H1 (cell line): Measurements from ENCODE around the gene ZNF691. TPM values are rescaled to one million over a fixed set of nuclear protein-coding genes. Genes with fewer than 3 reads are reported as not detected.
A peak's percentile ranks its signal among the peaks of the same experiment; 100 is the strongest.

ENCODE experiments used
- CTCF ChIA-PET: fragments of 300-600 bp; sonication (Branson Sonifier 250); formaldehyde crosslinking; loops from one replicate; lab custom pipeline; 2021; ENCODE audit not compliant: partially characterized antibody; lab: Charles Lee
- POLR2A ChIA-PET: fragments of 300-600 bp; sonication (Branson Sonifier 250); formaldehyde crosslinking; loops from one replicate; lab custom pipeline; 2021; ENCODE audit warnings: inconsistent platforms; ENCODE audit not compliant: partially characterized antibody; lab: Charles Lee
- DNase-seq, 2 experiments: peaks; one replicate each; pipeline versions ENCODE4 v3.0.0 to v3.0.0-alpha.2; 2010 to 2022; ENCODE audit warnings: low spot score in 2 of 2, low read depth in 1 of 2, mixed read lengths in 1 of 2
- FAIRE-seq: peaks from 2 replicates; lab custom pipeline; 2011; peaks lifted over from hg19 to GRCh38; lab: Jason Lieb, UNC
- H2AFZ ChIP-seq: 2 replicates; pipeline ENCODE4 v1.8.1; 2012; ENCODE audit warnings: low read length, inconsistent platforms
- H2AK5ac ChIP-seq: 2 replicates; pipeline ENCODE4 v1.6.1; 2013; ENCODE audit warnings: low read depth, low read length
- H2BK120ac ChIP-seq: replicated peaks from 2 replicates; pipeline ENCODE3; 2013; ENCODE audit warnings: low read depth, low read length, inconsistent platforms
- H2BK12ac ChIP-seq: 2 replicates; pipeline ENCODE4 v1.6.1; 2013; ENCODE audit warnings: low read depth, low read length
- H2BK15ac ChIP-seq: 2 replicates; pipeline ENCODE4 v1.6.1; 2013; ENCODE audit warnings: low read length
- H2BK20ac ChIP-seq: 2 replicates; pipeline ENCODE4 v1.6.1; 2013; ENCODE audit warnings: low read length
- H2BK5ac ChIP-seq: 2 replicates; pipeline ENCODE4 v1.6.1; 2013; ENCODE audit warnings: low read depth, low read length
- H3K14ac ChIP-seq: 2 replicates; pipeline ENCODE4 v1.6.1; 2013; ENCODE audit warnings: inconsistent platforms; ENCODE audit not compliant: insufficient read length
- H3K18ac ChIP-seq: 2 replicates; pipeline ENCODE4 v1.6.1; 2013; ENCODE audit warnings: low read length; ENCODE audit errors: extremely low read depth
- H3K23ac ChIP-seq: 2 replicates; pipeline ENCODE4 v1.6.1; 2013; ENCODE audit warnings: inconsistent platforms; ENCODE audit not compliant: insufficient read length
- H3K23me2 ChIP-seq: 2 replicates; pipeline ENCODE4 v1.6.1; 2013; ENCODE audit warnings: low read depth, low read length
- H3K27ac ChIP-seq: 2 replicates; pipeline ENCODE4 v1.6.1; 2011; ENCODE audit warnings: low read depth, low read length, inconsistent platforms
- H3K27me3 ChIP-seq, 4 experiments: replicated peaks in 1 of 4; 1 replicate in 1 of 4; 2 replicates in 3 of 4; pipeline versions ENCODE4 v1.6.1 to v1.8.1; 2011 to 2013; ENCODE audit warnings: low read length in 3 of 4, mild to moderate bottlenecking in 3 of 4, inconsistent platforms in 2 of 4, mixed read lengths in 2 of 4, moderate library complexity in 1 of 4; ENCODE audit not compliant: control insufficient read depth in 3 of 4, insufficient read depth in 3 of 4; ENCODE audit errors: extremely low read depth in 1 of 4
- H3K36me3 ChIP-seq, 4 experiments: 2 replicates each; pipeline versions ENCODE4 v1.6.1 to v1.8.1; 2011 to 2013; ENCODE audit warnings: mild to moderate bottlenecking in 4 of 4, low read length in 3 of 4, moderate library complexity in 2 of 4, control low read depth in 1 of 4, inconsistent platforms in 1 of 4; ENCODE audit not compliant: insufficient read depth in 4 of 4, control insufficient read depth in 2 of 4
- H3K4ac ChIP-seq: replicated peaks from 2 replicates; pipeline ENCODE3; 2013; ENCODE audit warnings: low read length, low read depth, mixed read lengths, inconsistent platforms; ENCODE audit not compliant: insufficient read length
- H3K4me1 ChIP-seq, 4 experiments: replicated peaks in 1 of 4; 1 replicate in 1 of 4; 2 replicates in 3 of 4; pipeline versions ENCODE4 v1.6.1 to v1.8.1; 2011 to 2013; ENCODE audit warnings: low read length in 3 of 4, inconsistent platforms in 2 of 4, mixed read lengths in 1 of 4; ENCODE audit not compliant: insufficient read depth in 4 of 4, control insufficient read depth in 3 of 4
- H3K4me2 ChIP-seq, 2 experiments: 2 replicates each; pipeline versions ENCODE4 v1.6.1 to v1.8.1; 2011 to 2013; ENCODE audit warnings: low read depth in 2 of 2, low read length in 2 of 2, control low read depth in 1 of 2, inconsistent platforms in 1 of 2, mild to moderate bottlenecking in 1 of 2; ENCODE audit not compliant: insufficient read depth in 1 of 2
- H3K4me3 ChIP-seq, 4 experiments: fragments of 200-600, 300-600 bp in 1 of 4; sonication (generic), shearing (Covaris generic), sonication (Bioruptor Twin) in 1 of 4; 2 replicates each; pipeline versions ENCODE4 v1.5.1 to v1.8.1; 2011 to 2016; ENCODE audit warnings: low read length in 4 of 4, low read depth in 3 of 4, control low read depth in 2 of 4, inconsistent platforms in 2 of 4, mild to moderate bottlenecking in 2 of 4, mixed read lengths in 1 of 4, moderate library complexity in 1 of 4; ENCODE audit not compliant: insufficient read depth in 2 of 4; ENCODE audit errors: extremely low read depth in 1 of 4
- H3K56ac ChIP-seq: replicated peaks from 2 replicates; pipeline ENCODE3; 2013; ENCODE audit warnings: low read depth, mild to moderate bottlenecking, mixed read lengths, low read length, inconsistent platforms; ENCODE audit not compliant: insufficient read length
- H3K79me1 ChIP-seq: 2 replicates; pipeline ENCODE4 v1.6.1; 2013; ENCODE audit warnings: low read depth, low read length, control low read depth
- H3K79me2 ChIP-seq, 2 experiments: 2 replicates each; pipeline versions ENCODE4 v1.6.1 to v1.8.1; 2012 to 2013; ENCODE audit warnings: low read length in 2 of 2, mild to moderate bottlenecking in 2 of 2, inconsistent platforms in 1 of 2; ENCODE audit not compliant: insufficient read depth in 2 of 2, control insufficient read depth in 1 of 2
- H3K9ac ChIP-seq, 4 experiments: replicated peaks in 1 of 4; 1 replicate in 1 of 4; 2 replicates in 3 of 4; pipeline versions ENCODE4 v1.6.1 to v1.8.1; 2011 to 2013; ENCODE audit warnings: low read depth in 3 of 4, low read length in 3 of 4, control low read depth in 2 of 4, mild to moderate bottlenecking in 2 of 4, moderate library complexity in 2 of 4, inconsistent platforms in 1 of 4; ENCODE audit errors: extremely low read depth in 1 of 4
- H3K9me3 ChIP-seq, 2 experiments: 2 replicates each; pipeline versions ENCODE4 v1.6.1 to v1.8.1; 2012 to 2013; ENCODE audit warnings: mild to moderate bottlenecking in 2 of 2, moderate library complexity in 2 of 2, control low read depth in 1 of 2, inconsistent platforms in 1 of 2, low read depth in 1 of 2, low read length in 1 of 2, mixed read lengths in 1 of 2; ENCODE audit not compliant: insufficient read depth in 2 of 2
- H4K20me1 ChIP-seq, 2 experiments: replicated peaks in 1 of 2; 2 replicates each; pipeline versions ENCODE3 to v1.8.1; 2011 to 2013; ENCODE audit warnings: inconsistent platforms in 2 of 2, low read length in 2 of 2, mild to moderate bottlenecking in 1 of 2; ENCODE audit not compliant: insufficient read depth in 2 of 2, control insufficient read depth in 1 of 2
- H4K5ac ChIP-seq: 2 replicates; pipeline ENCODE4 v1.6.1; 2013; ENCODE audit warnings: low read length, low read depth, mixed read lengths, inconsistent platforms; ENCODE audit not compliant: insufficient read length
- H4K8ac ChIP-seq: 2 replicates; pipeline ENCODE4 v1.8.0; 2013; ENCODE audit warnings: mild to moderate bottlenecking, moderate library complexity, low read length, inconsistent platforms; ENCODE audit not compliant: insufficient read depth; ENCODE audit errors: extremely low read depth
- H4K91ac ChIP-seq: replicated peaks from 2 replicates; pipeline ENCODE3; 2013; ENCODE audit warnings: low read length, mixed read lengths, inconsistent platforms; ENCODE audit not compliant: insufficient read length
- CBX5 ChIP-seq: fragments of 300-800, 300-1000 bp; sonication (generic); IDR thresholded peaks from 2 replicates; pipeline ENCODE4 v1.7.1; 2016; ENCODE audit warnings: antibody characterized with exemption, low read length, low read depth
- CHD2 ChIP-seq: IDR thresholded peaks from 2 replicates; pipeline ENCODE4 v1.6.1; 2012; ENCODE audit warnings: low read length, improper control_type of control experiment
- CTBP2 ChIP-seq: IDR thresholded peaks from 2 replicates; pipeline ENCODE4 v1.7.0; 2011; ENCODE audit warnings: borderline replicate concordance, mild to moderate bottlenecking, moderate library complexity, mixed read lengths, low read length; ENCODE audit not compliant: insufficient read depth, insufficient read length
- FOSL1 ChIP-seq: IDR thresholded peaks from 2 replicates; pipeline ENCODE4 v1.6.1; 2011; ENCODE audit warnings: mild to moderate bottlenecking, low read depth, low read length, moderate library complexity; ENCODE audit not compliant: insufficient read depth
- GABPA ChIP-seq: IDR thresholded peaks from 2 replicates; pipeline ENCODE4 v1.6.1; 2011; ENCODE audit warnings: mild to moderate bottlenecking, low read length, moderate library complexity, borderline replicate concordance; ENCODE audit not compliant: insufficient read depth
- HDAC2 ChIP-seq, 2 experiments: fragments of 300-600 bp in 1 of 2; sonication (generic) in 1 of 2; IDR thresholded peaks; 2 replicates each; pipeline ENCODE4 v1.6.1; 2011 to 2012; ENCODE audit warnings: low read depth in 2 of 2, low read length in 2 of 2, mild to moderate bottlenecking in 2 of 2, moderate library complexity in 2 of 2, borderline replicate concordance in 1 of 2, inconsistent platforms in 1 of 2
- JUND ChIP-seq: IDR thresholded peaks from 2 replicates; pipeline ENCODE4 v1.6.1; 2011; ENCODE audit warnings: mild to moderate bottlenecking, improper control_type of control experiment, low read length
- POU5F1 ChIP-seq: IDR thresholded peaks from 2 replicates; pipeline ENCODE4 v1.6.1; 2011; ENCODE audit warnings: low read depth, mild to moderate bottlenecking, low read length, moderate library complexity
- RBBP5 ChIP-seq: IDR thresholded peaks from 2 replicates; pipeline ENCODE4 v1.7.1; 2012; ENCODE audit warnings: low read depth, mild to moderate bottlenecking, inconsistent platforms, low read length, moderate library complexity, borderline replicate concordance
- TBP ChIP-seq: IDR thresholded peaks from 2 replicates; pipeline ENCODE4 v1.6.1; 2011; ENCODE audit warnings: low read depth, low read length, improper control_type of control experiment
- WGBS, 2 experiments: shearing (Covaris generic) in 1 of 2; methylation state at CpG; one replicate each; pipeline versions ENCODE4 v1.1.6 to v1.1.7; 2013 to 2015; ENCODE audit warnings: low lambda C conversion rate in 2 of 2, mixed read lengths in 2 of 2, inconsistent platforms in 1 of 2, low coverage in 1 of 2, missing lambda C conversion rate in 1 of 2; ENCODE audit not compliant: insufficient replicate concordance in 2 of 2, insufficient coverage in 1 of 2, insufficient read length in 1 of 2; ENCODE audit errors: extremely low coverage in 1 of 2, missing lambda C conversion rate in 1 of 2; 5-methylcytosine and 5-hydroxymethylcytosine counted together
- polyA plus RNA-seq, 7 experiments: library from polyadenylated mRNA; depleted of rRNA in 3 of 7; stranded (reverse) in 5 of 7; unstranded in 2 of 7; fragments of >200 nt in 5 of 7; fragments of 200-250 nt in 2 of 7; gene quantifications; 1 replicate in 5 of 7; 2 replicates in 1 of 7; 4 replicates in 1 of 7; pipeline versions ENCODE4 v1.2.1 to v1.2.3, GENCODE V29; 2011 to 2013; ENCODE audit warnings: missing spikeins in 2 of 7, mixed read lengths in 2 of 7
- total RNA-seq: library from RNA; stranded (reverse); fragmentation: NEBNext Ultra II Directional; extraction: Animal tissue kit (Norgen Biotek cat#: 25700); gene quantifications from 2 replicates; pipeline ENCODE4 v1.2.1, GENCODE V29; 2021
- TF ChIP-seq, protein P1 (sequence below), 3 experiments: IDR thresholded peaks; 1 replicate in 2 of 3; 2 replicates in 1 of 3; pipeline versions ENCODE4 v1.5.1 to v1.6.1; 2011; ENCODE audit warnings: low read length in 3 of 3, mild to moderate bottlenecking in 3 of 3, inconsistent platforms in 2 of 3, low read depth in 1 of 3, moderate library complexity in 1 of 3; ENCODE audit not compliant: insufficient read depth in 1 of 3; ENCODE audit errors: control extremely low read depth in 1 of 3

ZNF691 gene
- total and polyA plus RNA-seq, 2 of the 8 experiments (the other 6 are each of a cell fraction or from before 2014, with no cell fraction given), result 19.5 TPM

DNA sequence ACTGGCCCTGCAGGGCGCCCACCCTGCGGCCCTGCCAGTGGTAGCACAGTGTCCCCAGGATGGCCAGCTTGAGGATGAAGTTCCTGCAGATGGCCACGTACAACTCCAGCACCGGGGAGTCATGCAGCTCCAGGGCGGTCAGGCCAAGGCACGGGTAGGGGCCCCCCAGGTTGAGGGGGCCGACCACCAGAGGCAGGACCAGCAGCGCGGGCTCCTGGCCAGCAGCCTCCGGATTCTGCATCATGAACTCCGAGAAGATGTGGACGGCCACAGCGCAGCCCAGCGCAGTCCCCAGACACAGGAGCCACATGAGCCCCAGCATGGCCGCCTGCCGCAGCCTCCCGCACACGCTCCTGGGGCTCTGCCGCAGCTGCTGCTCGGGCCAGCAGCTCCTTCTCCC, 41.0 kb downstream of the ZNF691 start:
- no peaks in the 10 kb centered on the region; a peak in 1 of 7 replicates for H3K4me1 ChIP-seq
- no peak overlapping the region for H3K56ac ChIP-seq
- no peak overlapping the region for H2AFZ ChIP-seq
- TF ChIP-seq HDAC2 (IDR thresholded peaks at IDR 0.05; ENCODE audit: borderline replicate concordance in 1 of 2, low read depth in 2 of 2, low read length in 2 of 2) (no peak), POU5F1 (no peak), TBP (no peak), CTBP2 (no peak), JUND (no peak), GABPA (no peak), FOSL1 (no peak), CBX5 (no peak), CHD2 (no peak), RBBP5 (no peak)
- TF ChIP-seq, protein P1, sequence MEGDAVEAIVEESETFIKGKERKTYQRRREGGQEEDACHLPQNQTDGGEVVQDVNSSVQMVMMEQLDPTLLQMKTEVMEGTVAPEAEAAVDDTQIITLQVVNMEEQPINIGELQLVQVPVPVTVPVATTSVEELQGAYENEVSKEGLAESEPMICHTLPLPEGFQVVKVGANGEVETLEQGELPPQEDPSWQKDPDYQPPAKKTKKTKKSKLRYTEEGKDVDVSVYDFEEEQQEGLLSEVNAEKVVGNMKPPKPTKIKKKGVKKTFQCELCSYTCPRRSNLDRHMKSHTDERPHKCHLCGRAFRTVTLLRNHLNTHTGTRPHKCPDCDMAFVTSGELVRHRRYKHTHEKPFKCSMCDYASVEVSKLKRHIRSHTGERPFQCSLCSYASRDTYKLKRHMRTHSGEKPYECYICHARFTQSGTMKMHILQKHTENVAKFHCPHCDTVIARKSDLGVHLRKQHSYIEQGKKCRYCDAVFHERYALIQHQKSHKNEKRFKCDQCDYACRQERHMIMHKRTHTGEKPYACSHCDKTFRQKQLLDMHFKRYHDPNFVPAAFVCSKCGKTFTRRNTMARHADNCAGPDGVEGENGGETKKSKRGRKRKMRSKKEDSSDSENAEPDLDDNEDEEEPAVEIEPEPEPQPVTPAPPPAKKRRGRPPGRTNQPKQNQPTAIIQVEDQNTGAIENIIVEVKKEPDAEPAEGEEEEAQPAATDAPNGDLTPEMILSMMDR (IDR thresholded peaks at IDR 0.05; ENCODE audit: control extremely low read depth in 1 of 3, insufficient read depth in 1 of 3, low read depth in 1 of 3, low read length in 3 of 3), result no peak
- CTCF ChIA-PET, result interaction anchor here (0.8 to 2.2 kb wide), 4 partner anchors 25 to 109 kb away, joined by 3 to 8 read pairs (median 4); no protein-coding TSS in a partner anchor
- H3K27me3 ChIP-seq, result no peaks in the 10 kb centered on the region
- no peaks in the 10 kb centered on the region for H3K9me3 ChIP-seq
- H3K23me2 ChIP-seq, result no peaks in the 10 kb centered on the region
- H2BK120ac ChIP-seq, result no peak overlapping the region
- POLR2A ChIA-PET, result no interaction called here
- FAIRE-seq (no peak), DNase-seq (no peak)
- no peak overlapping the region for H2BK20ac ChIP-seq
- no peak overlapping the region for H3K9ac ChIP-seq
- no peak overlapping the region for H3K23ac ChIP-seq
- no peak overlapping the region for H2BK12ac ChIP-seq
- H2BK5ac ChIP-seq, result no peak overlapping the region
- no peak overlapping the region for H3K27ac ChIP-seq
- no peak overlapping the region for H3K18ac ChIP-seq
- H3K79me1 ChIP-seq, result no peaks in the 10 kb centered on the region
- WGBS, 2 experiments, result 97% methylated on average over 17 of the region's 20 CpGs; no CpG with 5 or more reads in 1 of the 2 experiments
- no peak overlapping the region for H4K5ac ChIP-seq
- peak overlapping the region; percentile 51; the same call in 1 of the 2 replicates for H4K8ac ChIP-seq
- no peak overlapping the region for H3K4ac ChIP-seq
- no peaks in the 10 kb centered on the region for H4K20me1 ChIP-seq
- H3K4me3 ChIP-seq, result no peak overlapping the region
- H2BK15ac ChIP-seq, result no peak overlapping the region
- H4K91ac ChIP-seq, result no peak overlapping the region
- H3K14ac ChIP-seq, result no peak overlapping the region
- no peak overlapping the region for H2AK5ac ChIP-seq
- no peaks in the 10 kb centered on the region for H3K36me3 ChIP-seq
- no peaks in the 10 kb centered on the region for H3K79me2 ChIP-seq
- H3K4me2 ChIP-seq, result no peak overlapping the region
